ENCODE measurements around the gene MSRB3. TPM values are rescaled to one million over a fixed set of nuclear protein-coding genes. Genes with fewer than 3 reads are reported as not detected.

The MSRB3 gene
- total RNA-seq, 1 experiment from 2014 or later: 9.5 TPM

GRCh38 chr12:65391711-65392110 is 113.2 kb downstream of the MSRB3 start:
- DNase-seq (ENCODE audit: low spot score): no peak

- DNase-seq (ENCODE audit: low spot score): no peak
Observed at GRCh38 chr12:65392491-65392890, 114.0 kb downstream of the MSRB3 start.

GRCh38 chr12:65403188-65403587 is 124.7 kb downstream of the MSRB3 start:
- no peak for DNase-seq (ENCODE audit: low spot score)

- no peak for DNase-seq (ENCODE audit: low spot score)
Observed at GRCh38 chr12:65407388-65408149, 129.1 kb downstream of the MSRB3 start.

- DNase-seq (ENCODE audit: low spot score): no peak
Observed at GRCh38 chr12:65408441-65408840, 130.0 kb downstream of the MSRB3 start.

DNA sequence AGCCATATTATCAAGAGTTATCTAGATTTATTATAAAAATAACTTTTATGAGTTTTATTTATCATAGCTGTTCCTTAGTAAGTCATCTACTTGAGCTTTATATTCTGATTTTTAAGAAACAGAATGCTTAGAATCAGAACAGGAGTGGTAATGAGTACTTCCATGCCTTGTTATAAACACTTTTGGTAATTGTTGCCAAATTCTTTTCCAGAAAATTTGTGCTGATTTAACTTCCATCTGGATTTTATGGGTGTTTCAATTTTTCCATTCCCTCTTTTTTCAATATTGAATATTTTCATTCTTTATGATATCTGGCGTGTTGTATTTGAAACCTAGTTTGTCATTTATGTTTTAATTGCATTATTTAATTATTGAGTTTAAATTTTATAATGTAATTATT is 131.2 kb downstream of the MSRB3 start:
- DNase-seq (ENCODE audit: low spot score): no peak

DNA sequence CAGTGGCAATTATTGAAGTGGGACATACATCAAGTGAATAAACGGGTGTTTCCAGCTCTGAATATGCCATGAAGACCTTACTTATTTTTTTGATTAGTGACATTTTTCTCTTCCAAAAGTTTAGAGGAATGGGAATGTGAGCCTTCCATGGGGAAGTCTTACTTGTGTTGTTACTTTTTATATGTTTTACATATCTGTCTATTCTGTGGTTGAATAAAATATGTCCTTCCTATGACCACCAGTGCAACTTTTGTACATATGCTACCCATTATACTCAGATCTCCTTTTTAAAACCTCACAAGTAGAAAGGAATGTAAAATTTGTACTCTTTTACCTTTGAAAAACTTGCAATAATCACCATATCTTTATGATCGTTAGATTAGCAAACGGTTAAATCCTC is 132.7 kb downstream of the MSRB3 start:
- DNase-seq (ENCODE audit: low spot score): no peak

- DNase-seq (ENCODE audit: low spot score): no peak
Observed at GRCh38 chr12:65414526-65414925, 136.0 kb downstream of the MSRB3 start.

- DNase-seq (ENCODE audit: low spot score): no peak
Observed at GRCh38 chr12:65415826-65416225, 137.3 kb downstream of the MSRB3 start.

DNA sequence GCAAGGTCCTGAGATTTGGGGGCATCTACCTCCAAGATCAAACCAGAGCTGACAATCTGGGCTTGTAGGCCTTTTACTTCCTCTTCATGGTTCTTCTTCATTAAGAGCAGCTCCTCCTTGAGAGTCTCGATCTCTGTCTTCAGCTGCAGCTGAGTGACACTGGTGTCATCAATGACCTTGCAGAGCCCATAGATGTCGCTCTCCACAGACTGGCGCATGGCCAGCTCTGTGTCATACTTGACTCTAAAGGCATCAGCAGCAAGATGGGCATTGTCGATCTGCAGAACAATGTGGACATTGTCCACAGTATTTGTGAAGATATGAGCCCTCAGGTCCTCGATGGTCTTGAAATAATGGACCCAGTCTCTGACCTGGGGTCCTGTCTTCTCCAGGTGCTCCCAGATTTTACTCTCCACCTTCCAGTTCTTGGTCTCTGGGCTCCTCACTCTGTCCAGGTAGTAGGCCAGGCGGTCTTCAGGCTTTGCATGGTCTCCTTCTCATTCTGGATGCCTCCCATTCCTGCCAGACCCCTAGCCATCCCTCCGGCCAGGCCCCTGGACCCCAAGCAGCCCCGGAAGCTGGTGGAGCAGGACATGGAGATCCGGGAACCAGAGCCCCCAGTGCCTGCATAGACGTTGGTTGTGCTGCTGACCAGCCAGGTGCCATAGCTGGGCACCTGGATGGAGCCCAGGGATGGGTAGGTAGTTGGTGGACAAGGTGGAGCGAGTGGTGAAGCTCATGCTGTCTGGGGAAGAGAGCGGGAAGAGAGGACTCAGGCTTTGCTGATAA is 141.0 kb downstream of the MSRB3 start:
- no peak for DNase-seq (ENCODE audit: low spot score)

- DNase-seq (ENCODE audit: low spot score): no peak
Observed at GRCh38 chr12:65420941-65421340, 142.5 kb downstream of the MSRB3 start.

DNA sequence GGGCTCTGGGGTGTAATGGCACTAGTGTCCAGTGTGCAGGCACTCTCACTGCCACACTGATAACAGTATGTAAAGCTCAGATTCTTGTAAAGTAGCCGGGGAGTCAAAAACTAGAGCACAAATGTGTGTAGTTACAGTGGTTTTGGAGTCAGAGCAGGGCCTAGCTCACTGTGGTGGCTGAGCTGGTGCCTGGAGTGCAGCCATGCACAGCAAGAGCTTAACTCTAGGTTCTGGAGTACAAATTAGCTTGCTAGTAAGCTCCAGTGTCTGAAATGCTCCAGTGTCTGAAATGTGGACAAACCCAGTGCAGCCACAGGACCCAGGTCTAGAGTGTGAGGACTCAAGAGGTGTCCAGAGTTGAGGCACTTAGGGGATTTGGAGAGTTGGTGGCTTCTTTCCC is 149.2 kb downstream of the MSRB3 start:
- DNase-seq (ENCODE audit: low spot score): no peak

DNA sequence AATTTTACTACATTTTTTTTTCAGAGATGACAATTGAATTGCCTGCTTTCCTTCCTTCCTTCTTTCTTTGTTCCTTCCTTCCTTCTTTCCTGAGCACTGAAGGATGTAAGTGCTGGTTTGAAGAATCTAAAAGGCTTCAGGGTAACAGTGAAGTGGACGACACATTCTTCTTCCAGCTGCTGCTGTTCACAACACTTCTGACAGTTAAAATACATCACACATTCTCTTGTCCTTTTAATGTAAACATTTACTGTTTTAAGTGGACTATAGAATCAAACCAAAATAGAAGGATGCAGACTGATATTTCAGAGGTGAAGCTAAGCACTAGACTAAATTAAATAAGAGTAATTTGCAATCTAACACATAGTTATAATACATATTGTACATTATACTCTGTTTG is 151.5 kb downstream of the MSRB3 start:
- no peak for DNase-seq (ENCODE audit: low spot score)

DNA sequence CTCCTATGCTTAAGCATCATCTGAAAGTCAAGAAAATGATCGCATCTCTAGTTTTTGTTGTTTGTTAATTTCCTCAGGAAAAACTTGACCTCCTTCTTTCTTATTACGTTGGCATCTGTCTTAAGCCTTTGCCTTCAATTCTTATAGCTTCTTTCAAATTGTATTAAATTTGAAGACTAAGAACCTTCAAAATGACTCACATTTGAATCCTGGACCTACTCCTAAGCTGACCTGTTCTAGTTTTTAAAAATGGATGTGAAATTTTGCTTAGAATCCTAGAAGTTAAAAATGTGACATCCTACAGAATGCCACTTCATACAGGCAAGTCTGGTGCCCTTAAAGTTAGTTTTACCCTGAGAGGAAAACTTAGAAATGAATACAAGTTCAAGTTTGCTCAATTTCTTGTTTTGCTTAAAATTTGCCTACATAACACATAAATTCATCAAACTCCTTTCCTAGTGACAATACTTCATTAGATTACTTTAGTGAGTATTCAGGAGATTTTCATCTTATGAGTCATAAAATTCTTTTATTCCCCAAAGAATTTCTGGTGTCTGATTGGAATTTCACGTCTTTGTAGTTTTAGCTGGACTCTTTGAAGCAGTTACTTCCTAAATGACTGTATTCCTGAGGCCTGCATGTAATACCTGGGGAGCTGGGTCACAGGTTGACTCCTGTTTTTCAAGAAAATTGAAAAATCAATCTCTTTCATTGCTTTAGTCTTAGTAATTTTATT is 152.3 kb downstream of the MSRB3 start:
- peak; percentile 27 for DNase-seq (ENCODE audit: low spot score)

DNA sequence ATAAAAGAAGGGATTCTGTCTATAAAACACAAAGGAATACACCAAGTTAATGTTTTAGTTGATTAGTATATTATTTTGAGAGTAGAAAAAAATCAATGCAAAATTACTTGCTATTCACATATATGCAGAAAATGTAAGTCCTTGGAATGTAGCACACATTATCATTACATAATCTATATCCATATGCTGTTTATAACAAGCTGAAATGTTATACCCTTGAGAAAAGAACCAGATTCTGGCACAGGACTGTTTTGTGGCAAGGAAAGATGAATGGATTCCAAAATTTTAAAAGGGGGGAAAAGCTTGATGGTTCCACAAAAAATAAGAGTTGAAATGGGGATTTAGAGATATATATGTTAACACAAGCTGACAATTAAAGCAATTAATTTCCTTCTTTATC is 153.6 kb downstream of the MSRB3 start:
- DNase-seq (ENCODE audit: low spot score): no peak

DNA sequence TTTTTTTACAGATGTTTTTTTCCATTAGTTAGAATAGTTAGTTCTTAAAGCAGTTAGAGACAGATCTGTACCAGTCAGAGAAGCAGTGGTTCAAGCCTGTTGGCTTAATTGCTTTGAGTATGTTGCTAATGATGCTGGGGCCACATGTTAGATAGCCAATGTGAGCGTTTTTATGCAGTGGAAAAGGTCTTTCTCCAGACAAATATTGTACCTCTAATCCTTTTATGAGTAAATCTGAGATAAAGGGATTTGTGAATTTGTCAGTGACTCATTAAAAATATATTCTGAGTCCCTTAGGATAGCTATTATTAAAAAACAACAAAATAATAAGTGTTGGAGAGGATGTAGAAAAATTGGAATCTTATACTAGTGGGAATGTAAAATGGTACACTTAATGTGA is 154.2 kb downstream of the MSRB3 start:
- no peak for DNase-seq (ENCODE audit: low spot score)

DNA sequence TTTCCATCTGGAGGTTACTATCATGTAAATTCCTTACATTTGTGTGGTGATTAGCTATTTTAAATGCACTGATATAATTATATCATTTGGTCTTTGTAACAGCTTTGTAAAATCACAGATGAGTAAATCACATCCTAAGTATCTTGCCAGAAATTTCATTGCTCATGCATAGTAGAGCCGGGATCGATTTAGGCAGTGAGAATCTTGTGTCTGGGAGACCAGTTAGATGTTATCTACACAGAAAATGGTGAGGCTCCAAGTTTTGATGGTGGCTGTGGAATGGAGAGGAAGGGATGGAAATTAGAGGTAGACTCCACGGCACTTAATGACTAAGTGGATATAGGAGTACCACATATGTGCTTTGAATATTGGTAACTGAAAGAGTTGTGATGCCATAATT is 156.3 kb downstream of the MSRB3 start:
- DNase-seq (ENCODE audit: low spot score): no peak

DNA sequence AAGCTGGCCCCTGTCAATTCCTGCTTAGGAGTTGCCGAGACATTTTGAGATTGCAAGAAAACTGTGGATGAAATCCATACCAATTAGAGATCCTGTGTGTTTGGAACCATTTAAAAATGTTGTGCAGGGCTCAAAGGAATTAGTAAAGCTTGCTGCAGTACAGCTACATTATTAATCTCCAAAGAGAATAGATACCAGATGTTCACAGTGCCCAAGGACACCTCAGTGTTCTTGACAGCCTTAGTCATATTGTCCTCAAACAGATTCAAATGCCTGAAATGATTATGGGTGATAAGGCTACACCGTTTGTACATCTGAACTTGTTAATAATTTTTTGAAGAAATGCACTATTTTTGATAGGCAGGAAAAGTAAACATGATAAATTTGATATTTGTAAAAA is 164.6 kb downstream of the MSRB3 start:
- no peak for DNase-seq (ENCODE audit: low spot score)

DNA sequence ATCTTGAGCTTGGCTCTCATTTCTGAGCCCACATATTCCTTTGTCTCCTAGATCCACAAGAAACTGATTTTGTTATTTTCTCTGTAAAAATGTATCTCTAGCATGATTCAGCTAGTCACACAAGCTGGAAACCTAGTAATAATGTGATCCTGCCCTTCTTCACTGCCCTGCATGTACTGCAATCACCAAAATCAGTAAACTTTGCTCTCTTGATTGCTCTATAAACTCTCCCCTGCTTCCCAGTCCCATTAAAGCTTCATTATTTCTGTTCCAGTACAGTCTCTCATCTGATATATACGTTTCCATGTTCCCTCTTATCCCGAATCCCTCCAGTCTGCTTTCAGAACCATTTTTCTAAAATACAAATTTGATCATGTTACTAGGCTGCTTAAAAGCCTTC is 166.5 kb downstream of the MSRB3 start:
- DNase-seq (ENCODE audit: low spot score): no peak

GRCh38 chr12:65446901-65447300 is 168.4 kb downstream of the MSRB3 start:
- no peak for DNase-seq (ENCODE audit: low spot score)

GRCh38 chr12:65449400-65449799 is 170.9 kb downstream of the MSRB3 start:
- no peak for DNase-seq (ENCODE audit: low spot score)

GRCh38 chr12:65450625-65451024 is 172.1 kb downstream of the MSRB3 start:
- DNase-seq (ENCODE audit: low spot score): no peak

All from H4 (cell line).